ENCODE results near the gene HPRT1.

HPRT1 gene

GRCh38 chrX:134478374-134478773 lies 18.4 kb downstream of the HPRT1 start:
- DNase-seq (ENCODE audit: low spot score), result no peak

GRCh38 chrX:134480061-134480460 lies 20.1 kb downstream of the HPRT1 start:
- DNase-seq (ENCODE audit: low spot score), result no peak

GRCh38 chrX:134481339-134481738 lies 21.4 kb downstream of the HPRT1 start:
- no peak for DNase-seq (ENCODE audit: low spot score)

- DNase-seq (ENCODE audit: low spot score), result no peak
These were observed 22.4 kb downstream of the HPRT1 start for GRCh38 chrX:134482371-134482770.

GRCh38 chrX:134484039-134484438 lies 24.1 kb downstream of the HPRT1 start:
- DNase-seq (ENCODE audit: low spot score), result peak; percentile 61

GRCh38 chrX:134501941-134502340 lies 42.0 kb downstream of the HPRT1 start:
- DNase-seq (ENCODE audit: low spot score), result no peak

- no peak for DNase-seq (ENCODE audit: low spot score)
These were observed 42.7 kb downstream of the HPRT1 start for GRCh38 chrX:134502686-134503085.

GRCh38 chrX:134512566-134512965 lies 52.6 kb downstream of the HPRT1 start:
- DNase-seq (ENCODE audit: low spot score), result peak; percentile 71

GRCh38 chrX:134513091-134513490 lies 53.1 kb downstream of the HPRT1 start:
- no peak for DNase-seq (ENCODE audit: low spot score)

GRCh38 chrX:134520860-134521390 lies 61.0 kb downstream of the HPRT1 start:
- DNase-seq (ENCODE audit: low spot score), result peak; percentile 76

GRCh38 chrX:134524181-134524580 lies 64.2 kb downstream of the HPRT1 start:
- no peak for DNase-seq (ENCODE audit: low spot score)

- DNase-seq (ENCODE audit: low spot score), result no peak
These were observed 65.3 kb downstream of the HPRT1 start for GRCh38 chrX:134525086-134525792.

GRCh38 chrX:134526399-134526798 lies 66.4 kb downstream of the HPRT1 start:
- peak; percentile 10 for DNase-seq (ENCODE audit: low spot score)

GRCh38 chrX:134528960-134529359 lies 69.0 kb downstream of the HPRT1 start:
- DNase-seq (ENCODE audit: low spot score), result no peak

GRCh38 chrX:134529481-134529880 lies 69.5 kb downstream of the HPRT1 start:
- no peak for DNase-seq (ENCODE audit: low spot score)

GRCh38 chrX:134530845-134531244 lies 70.9 kb downstream of the HPRT1 start:
- no peak for DNase-seq (ENCODE audit: low spot score)

GRCh38 chrX:134533352-134533751 lies 73.4 kb downstream of the HPRT1 start:
- DNase-seq (ENCODE audit: low spot score), result no peak

GRCh38 chrX:134533952-134534351 lies 74.0 kb downstream of the HPRT1 start:
- no peak for DNase-seq (ENCODE audit: low spot score)

GRCh38 chrX:134537179-134537955 lies 77.4 kb downstream of the HPRT1 start:
- no peak for DNase-seq (ENCODE audit: low spot score)

GRCh38 chrX:134538316-134538715 lies 78.4 kb downstream of the HPRT1 start:
- DNase-seq (ENCODE audit: low spot score), result no peak

GRCh38 chrX:134541906-134542305 lies 81.9 kb downstream of the HPRT1 start:
- no peak for DNase-seq (ENCODE audit: low spot score)

- no peak for DNase-seq (ENCODE audit: low spot score)
These were observed 82.5 kb downstream of the HPRT1 start for GRCh38 chrX:134542485-134542884.

GRCh38 chrX:134543288-134543687 lies 83.3 kb downstream of the HPRT1 start:
- no peak for DNase-seq (ENCODE audit: low spot score)

All from RKO (cell line).